Activated CD8-positive, alpha-beta T cell treated with anti-CD3 and anti-CD28 coated beads for 36 hours (primary cell): ENCODE measurements around the gene HOXA5. TPM values are rescaled to one million over a fixed set of nuclear protein-coding genes. Genes with fewer than 3 reads are reported as not detected.
A peak's percentile ranks its signal among the peaks of the same experiment; 100 is the strongest.

ENCODE experiments used
- ATAC-seq: fragments of 200-7000 bp; cut with Tn5 transposase; one replicate; pipeline ENCODE4 v1.10.0; 2021; ENCODE audit warnings: mild to moderate bottlenecking, moderate library complexity
- CTCF ChIA-PET: fragments of 350-600 bp; sonication (Branson Sonifier 250); formaldehyde crosslinking; loops from one replicate; lab custom pipeline; 2021; ENCODE audit warnings: antibody characterized with exemption; lab: Charles Lee
- POLR2A ChIA-PET: fragments of 350-600 bp; sonication (Branson Sonifier 250); formaldehyde crosslinking; loops from one replicate; lab custom pipeline; 2021; ENCODE audit warnings: antibody characterized with exemption; lab: Charles Lee
- DNase-seq: peaks from one replicate; pipeline ENCODE4 v3.0.0-alpha.2; 2020
- H3K27ac Mint-ChIP-seq: one replicate; pipeline ENCODE4 v1.8.0; 2021; ENCODE audit warnings: mild to moderate bottlenecking, mixed read lengths
- H3K27me3 Mint-ChIP-seq: one replicate; pipeline ENCODE4 v1.8.0; 2021; ENCODE audit warnings: mixed read lengths
- H3K36me3 Mint-ChIP-seq: one replicate; pipeline ENCODE4 v1.8.0; 2021; ENCODE audit warnings: low read depth, mixed read lengths
- H3K4me1 Mint-ChIP-seq: one replicate; pipeline ENCODE4 v1.8.0; 2021; ENCODE audit warnings: low read depth, mixed read lengths
- H3K4me3 Mint-ChIP-seq: one replicate; pipeline ENCODE4 v1.8.0; 2021; ENCODE audit warnings: mild to moderate bottlenecking, moderate library complexity, mixed read lengths
- H3K9me3 Mint-ChIP-seq: one replicate; pipeline ENCODE4 v1.8.0; 2021; ENCODE audit warnings: mixed read lengths
- CTCF ChIP-seq: fragments of 200-600 bp; IDR thresholded peaks from one replicate; pipeline ENCODE4 v1.8.0; 2022; ENCODE audit warnings: antibody characterized with exemption, mild to moderate bottlenecking
- intact Hi-C: fragments of 100-400 bp; cut with micrococcal nuclease; formaldehyde crosslinking; loops from one replicate; pipeline ENCODE4 v1.10.0; 2022
- total RNA-seq, 2 experiments: library from RNA; stranded (reverse); gene quantifications; one replicate each; pipeline ENCODE4 v1.2.3, GENCODE V29; 2021

The HOXA5 gene
- total RNA-seq, 2 experiments from 2014 or later, result not detected

- CTCF ChIA-PET, result interaction anchor here (0.9 to 1.9 kb wide), 9 partner anchors 8 to 484 kb away, joined by 3 to 5 read pairs (median 4); partner anchors contain the start of gene EVX1
- intact Hi-C loops, result loop anchor here (5.0 kb wide), 1 partner anchor 36 kb away; the partner anchor contains the start of gene HOXA13
- ATAC-seq (no peak), DNase-seq (no peak)
- TF ChIP-seq CTCF, result no peak
- Mint-ChIP-seq H3K36me3 (no peaks in the 10 kb centered on the region), H3K27ac (no peak overlapping the region), H3K9me3 (no peaks in the 10 kb centered on the region), H3K4me3 (no peak overlapping the region), H3K27me3 (peaks cover 81% of the 10 kb centered on the region), H3K4me1 (peaks cover 28% of the 10 kb centered on the region)
- POLR2A ChIA-PET, result interaction anchor here (0.7 to 1.2 kb wide), 3 partner anchors 11 to 14 kb away, joined by 3 to 4 read pairs (median 4); partner anchors contain the start of gene HOXA3
Measured at GRCh38 chr7:27165996-27166530, 22.6 kb upstream of the HOXA5 start.

- H3K36me3 Mint-ChIP-seq, result no peaks in the 10 kb centered on the region
- intact Hi-C loops, result loop anchor here (5.0 kb wide), 1 partner anchor 37 kb away; the partner anchor contains the start of gene HOXA13
- TF ChIP-seq CTCF, result no peak
- DNase-seq (no peak), ATAC-seq (no peak)
- no peak within 1 kb of the TSS for H3K27ac Mint-ChIP-seq
- CTCF ChIA-PET, result interaction anchor here (1.0 to 1.9 kb wide), 7 partner anchors 8 to 483 kb away, joined by 3 to 5 read pairs (median 4); no protein-coding TSS in a partner anchor
- H3K27me3 Mint-ChIP-seq, result peaks cover 78% of the 10 kb centered on the region
- no peaks in the 10 kb centered on the region for H3K9me3 Mint-ChIP-seq
- H3K4me3 Mint-ChIP-seq, result peak within 1 kb of the TSS; percentile 38
- POLR2A ChIA-PET, result interaction anchor here (1.2 kb wide), 2 partner anchors 10 to 13 kb away, joined by 4 read pairs; partner anchors contain the start of gene HOXA3
- peaks cover 28% of the 10 kb centered on the region for H3K4me1 Mint-ChIP-seq
Measured at GRCh38 chr7:27165089-27165995, 21.9 kb upstream of the HOXA5 start, which contains the start of gene HOXA9. TSS of gene HOXA9 (minus strand) at chr7:27165537. CDS start at chr7:27165457, 80 bp downstream.

GRCh38 chr7:27164367-27165088, 21.0 kb upstream of the HOXA5 start:
- CTCF ChIA-PET, result interaction anchor here (4.5 kb wide), 1 partner anchor 11 kb away, joined by 61 read pairs; the partner anchor contains the start of gene HOXA10
- no peaks in the 10 kb centered on the region for H3K9me3 Mint-ChIP-seq
- H3K36me3 Mint-ChIP-seq, result no peaks in the 10 kb centered on the region
- no peak overlapping the region for H3K4me3 Mint-ChIP-seq
- H3K27ac Mint-ChIP-seq, result no peak overlapping the region
- no peak for ATAC-seq
- TF ChIP-seq CTCF, result no peak
- intact Hi-C loops, result loop anchor here (5.0 kb wide), 1 partner anchor 38 kb away; the partner anchor contains the start of gene HOXA13
- peaks cover 32% of the 10 kb centered on the region for H3K4me1 Mint-ChIP-seq
- no peak for DNase-seq
- POLR2A ChIA-PET, result no interaction called here
- H3K27me3 Mint-ChIP-seq, result peaks cover 80% of the 10 kb centered on the region

GRCh38 chr7:27164045-27164366, 20.5 kb upstream of the HOXA5 start:
- H3K4me1 Mint-ChIP-seq, result peaks cover 31% of the 10 kb centered on the region
- ATAC-seq (no peak), DNase-seq (no peak)
- intact Hi-C loops, result no loop called here
- no peak overlapping the region for H3K27ac Mint-ChIP-seq
- H3K9me3 Mint-ChIP-seq, result no peaks in the 10 kb centered on the region
- no peak overlapping the region for H3K4me3 Mint-ChIP-seq
- ChIA-PET CTCF (interaction anchor here (4.0 to 4.5 kb wide), 2 partner anchors 11 to 13 kb away, joined by 61 to 63 read pairs; partner anchors contain the start of genes HOXA10 and HOXA3), POLR2A (no interaction called here)
- TF ChIP-seq CTCF, result no peak
- no peaks in the 10 kb centered on the region for H3K36me3 Mint-ChIP-seq
- H3K27me3 Mint-ChIP-seq, result peaks cover 80% of the 10 kb centered on the region
